HEK293T (cell line): ENCODE measurements around the gene CENPM.

Experiments used
- ARNT ChIP-seq: fragments of 450-650 bp; IDR thresholded peaks from 2 replicates; pipeline ENCODE4 v1.6.1; 2017; ENCODE audit warnings: mild to moderate bottlenecking
- BHLHE40 ChIP-seq: fragments of 450-650 bp; IDR thresholded peaks from 2 replicates; pipeline ENCODE4 v1.6.1; 2016; ENCODE audit warnings: mild to moderate bottlenecking, moderate library complexity, borderline replicate concordance
- CTBP1 ChIP-seq: fragments of 450-650 bp; IDR thresholded peaks from 2 replicates; pipeline ENCODE4 v1.6.1; 2016; ENCODE audit warnings: borderline replicate concordance
- FOXA1 ChIP-seq: fragments of 450-650 bp; IDR thresholded peaks from 2 replicates; pipeline ENCODE4 v1.6.1; 2016; ENCODE audit warnings: mild to moderate bottlenecking
- FOXM1 ChIP-seq: fragments of 450-650 bp; IDR thresholded peaks from 2 replicates; pipeline ENCODE4 v1.6.1; 2017; ENCODE audit warnings: mild to moderate bottlenecking, borderline replicate concordance
- HDGF ChIP-seq: fragments of 450-650 bp; IDR thresholded peaks from 2 replicates; pipeline ENCODE4 v1.6.1; 2017; ENCODE audit warnings: antibody characterized with exemption, borderline replicate concordance
- L3MBTL2 ChIP-seq: fragments of 450-650 bp; conservative IDR thresholded peaks from 2 replicates; pipeline ENCODE4 v1.6.1; 2016; ENCODE audit warnings: mild to moderate bottlenecking
- NFRKB ChIP-seq: fragments of 450-650 bp; IDR thresholded peaks from 2 replicates; pipeline ENCODE4 v1.6.1; 2016; ENCODE audit warnings: mild to moderate bottlenecking, moderate library complexity
- PKNOX1 ChIP-seq: fragments of 450-650 bp; IDR thresholded peaks from 2 replicates; pipeline ENCODE4 v1.6.1; 2016
- SP1 ChIP-seq: fragments of 450-650 bp; IDR thresholded peaks from 2 replicates; pipeline ENCODE4 v1.6.1; 2017
- SUZ12 ChIP-seq: fragments of 450-650 bp; IDR thresholded peaks from 2 replicates; pipeline ENCODE4 v1.6.1; 2016; ENCODE audit warnings: mild to moderate bottlenecking
- TARDBP ChIP-seq: fragments of 450-650 bp; IDR thresholded peaks from 2 replicates; pipeline ENCODE4 v1.6.1; 2016
- ZNF384 ChIP-seq: fragments of 450-650 bp; IDR thresholded peaks from 2 replicates; pipeline ENCODE4 v1.6.1; 2016

GRCh38 chr22:41923595-41924276, 23.2 kb downstream of the CENPM start:
- TF ChIP-seq PKNOX1 (no peak), ARNT (no peak), FOXM1 (no peak), SUZ12 (no peak), L3MBTL2 (no peak), ZNF384 (no peak), CTBP1 (no peak), FOXA1 (no peak), HDGF (no peak), SP1 (no peak), BHLHE40 (no peak), NFRKB (no peak), TARDBP (no peak)
